GM18867 (cell line): ENCODE data around the gene LRRC15.

Source experiments
- ATAC-seq: cut with Tn5 transposase; IDR thresholded peaks from one replicate; pipeline ENCODE4 v1.9.1; 2021; ENCODE audit warnings: mild to moderate bottlenecking, moderate library complexity; ENCODE audit not compliant: unreplicated experiment

The LRRC15 gene

DNA sequence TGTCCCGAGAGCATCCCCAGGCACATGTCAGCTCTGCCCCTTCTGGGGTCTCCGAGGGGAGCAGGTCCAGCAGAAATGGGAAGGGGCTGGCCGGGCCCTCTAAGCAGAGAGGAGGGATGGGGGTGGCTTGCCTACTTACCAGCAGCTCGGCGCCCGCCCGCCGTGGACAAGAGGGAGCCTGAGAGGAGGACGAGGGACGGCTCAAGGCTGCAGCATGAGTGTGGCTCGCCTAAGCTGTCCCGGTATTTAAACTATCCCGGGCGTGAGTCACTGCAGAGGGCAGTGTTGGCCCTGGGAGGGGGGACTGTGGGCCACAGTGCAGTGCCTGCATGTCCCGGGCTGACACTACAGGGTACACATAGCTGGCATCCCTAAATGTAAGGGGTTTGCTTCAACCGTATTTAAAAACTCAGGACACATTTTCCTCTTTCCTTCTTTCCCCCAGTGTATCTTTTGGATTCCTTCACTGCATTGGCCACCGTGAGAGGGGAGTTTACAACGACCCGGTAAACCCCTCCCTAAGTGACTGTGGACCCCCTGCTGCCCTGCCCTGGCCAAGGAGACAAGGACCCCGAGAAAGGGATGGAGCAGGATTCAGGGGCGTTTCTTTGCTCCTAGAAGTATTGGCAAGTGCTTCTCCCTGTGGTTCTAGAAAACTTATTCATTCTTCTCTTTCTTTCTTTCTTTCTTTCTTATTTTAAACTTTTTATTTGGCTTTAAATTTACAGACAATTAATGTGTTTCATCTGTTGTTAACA, at the start of gene LRRC15:
TSS of gene LRRC15 (minus strand) at position 222 of the 758 bp plus-strand sequence. CDS start 8,700 bp downstream, outside the sequence.
- ATAC-seq: no peak

DNA sequence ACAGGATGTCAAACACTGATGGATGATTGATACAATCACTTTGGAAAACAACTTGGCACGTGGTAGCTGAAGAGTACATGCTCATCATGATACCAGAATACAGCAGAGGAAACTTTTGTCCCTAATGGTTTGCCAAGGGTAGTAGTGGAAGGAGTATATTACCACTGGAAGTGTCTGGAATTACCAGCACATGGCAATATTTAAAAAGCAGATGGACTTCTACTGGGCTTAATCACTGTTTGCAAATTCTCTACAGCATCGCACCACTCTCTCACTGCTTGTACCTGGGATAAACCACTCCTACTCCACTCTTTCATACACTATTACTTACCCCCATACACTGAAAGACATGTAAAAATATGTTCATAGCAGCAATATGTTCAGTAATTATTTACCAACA, 49.1 kb upstream of the LRRC15 start:
- no peak for ATAC-seq

DNA sequence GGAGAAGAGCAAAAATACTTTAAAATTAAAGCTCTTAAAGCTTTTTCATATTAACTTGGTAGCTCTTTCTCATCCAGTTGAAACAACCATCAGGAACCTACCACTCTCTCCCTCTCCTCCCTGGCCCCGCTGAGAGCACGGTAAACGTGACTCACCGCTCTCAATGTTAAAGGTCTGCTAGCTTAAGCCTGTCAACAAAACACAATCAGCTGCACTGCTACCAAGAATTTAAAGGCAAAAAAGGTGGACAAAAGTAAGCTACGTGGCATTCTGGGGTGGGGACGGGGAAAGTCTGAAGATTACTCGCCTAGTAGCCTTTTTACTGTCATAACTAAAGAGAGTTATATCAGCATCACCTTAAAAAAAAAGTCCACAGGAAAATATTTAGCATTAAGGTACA, 37.9 kb upstream of the LRRC15 start:
- ATAC-seq: no peak

DNA sequence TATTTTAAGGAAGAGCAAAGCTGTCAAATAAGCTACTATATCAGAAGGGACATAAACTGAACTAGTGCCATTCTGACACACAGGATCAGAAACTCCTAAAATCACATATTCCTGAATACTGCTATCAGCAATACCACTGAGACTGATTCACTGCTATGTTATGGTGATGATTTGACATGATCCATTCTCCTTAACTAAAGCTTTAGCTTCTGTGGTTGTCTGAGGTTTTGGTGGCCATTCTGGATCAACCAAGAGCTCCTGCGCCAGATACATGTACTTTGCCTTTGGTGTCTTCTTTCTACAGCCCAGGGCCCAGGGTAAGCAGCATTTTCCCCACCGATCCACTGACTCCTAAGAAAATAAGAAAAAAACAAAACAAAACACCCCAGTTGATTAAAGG, 36.2 kb upstream of the LRRC15 start:
- ATAC-seq: no peak

DNA sequence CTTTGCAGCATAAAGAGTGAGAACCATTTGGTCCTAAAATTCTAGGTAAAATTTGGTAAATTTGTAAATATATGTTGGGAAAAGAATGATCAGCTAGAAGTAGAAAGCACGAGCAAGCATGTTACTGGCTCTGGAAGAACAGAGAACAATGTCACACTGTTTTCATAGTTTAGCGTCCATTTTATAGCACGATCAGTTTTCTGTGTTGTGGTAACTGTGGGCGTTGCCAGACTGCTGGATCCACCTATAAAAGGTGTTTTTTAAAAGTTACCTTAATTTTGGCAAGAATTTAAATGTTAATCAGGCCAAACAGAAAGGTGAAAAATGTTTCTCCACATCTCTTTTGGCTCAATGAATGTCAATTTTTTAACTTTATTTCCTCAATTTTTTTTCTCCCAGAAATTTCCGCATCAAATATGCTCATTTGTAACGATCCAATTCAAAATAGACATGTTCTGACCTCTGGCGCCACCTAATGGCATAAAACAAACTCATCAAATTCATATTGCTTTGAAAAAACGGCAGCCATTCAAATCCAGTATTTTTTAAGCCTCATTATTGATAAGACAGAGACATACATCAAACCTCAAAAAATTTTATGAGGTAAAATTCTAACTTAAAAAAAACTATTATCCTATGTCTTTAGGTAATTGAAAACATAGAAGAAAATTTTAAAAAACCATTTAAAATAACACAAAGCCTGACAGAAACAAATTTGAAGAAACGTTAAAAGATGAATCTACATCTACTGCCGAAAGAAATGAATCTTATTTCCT, 35.0 kb upstream of the LRRC15 start:
- ATAC-seq: no peak

DNA sequence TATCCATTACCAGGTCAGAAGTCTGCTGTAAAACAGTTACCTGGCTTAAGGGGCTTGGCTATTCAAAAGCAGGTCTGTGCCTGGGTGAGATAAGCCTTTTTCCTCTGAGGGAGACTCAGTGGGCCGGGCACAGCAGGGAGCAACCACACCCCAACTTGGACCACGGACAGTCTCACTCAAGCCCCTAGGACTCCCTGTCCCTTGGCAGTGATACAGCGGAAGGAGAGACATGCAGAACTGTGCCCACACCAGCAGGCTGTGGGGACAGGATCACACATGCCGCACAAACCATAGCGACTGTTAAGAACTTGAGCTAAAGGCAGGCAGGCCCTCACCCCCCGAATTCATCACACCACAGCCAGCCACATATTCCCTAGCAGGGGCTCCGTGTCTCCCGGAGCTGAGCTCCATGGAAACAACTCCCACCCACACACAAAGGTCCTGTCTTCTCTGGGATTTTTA, 32.4 kb upstream of the LRRC15 start:
- ATAC-seq: no peak

DNA sequence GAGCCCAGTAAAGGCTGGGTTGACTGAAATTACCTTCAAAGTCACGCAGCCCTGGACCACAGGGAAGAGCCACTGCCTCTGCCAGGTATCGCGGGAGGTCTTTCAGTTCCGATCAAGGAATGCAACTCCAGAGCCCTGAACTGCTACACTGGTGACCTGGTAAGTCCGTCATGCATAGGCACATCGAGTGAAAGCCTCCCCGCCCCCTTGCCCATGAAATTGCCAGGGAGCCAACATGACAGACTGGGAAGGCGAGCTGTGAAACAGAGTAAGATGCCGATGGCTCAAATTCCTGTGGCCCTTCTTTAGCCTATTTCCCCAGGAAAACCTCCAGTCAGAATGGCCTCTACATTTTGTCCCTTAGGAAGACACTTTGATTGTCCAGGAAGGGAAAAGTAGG, 31.8 kb upstream of the LRRC15 start:
- ATAC-seq: no peak

DNA sequence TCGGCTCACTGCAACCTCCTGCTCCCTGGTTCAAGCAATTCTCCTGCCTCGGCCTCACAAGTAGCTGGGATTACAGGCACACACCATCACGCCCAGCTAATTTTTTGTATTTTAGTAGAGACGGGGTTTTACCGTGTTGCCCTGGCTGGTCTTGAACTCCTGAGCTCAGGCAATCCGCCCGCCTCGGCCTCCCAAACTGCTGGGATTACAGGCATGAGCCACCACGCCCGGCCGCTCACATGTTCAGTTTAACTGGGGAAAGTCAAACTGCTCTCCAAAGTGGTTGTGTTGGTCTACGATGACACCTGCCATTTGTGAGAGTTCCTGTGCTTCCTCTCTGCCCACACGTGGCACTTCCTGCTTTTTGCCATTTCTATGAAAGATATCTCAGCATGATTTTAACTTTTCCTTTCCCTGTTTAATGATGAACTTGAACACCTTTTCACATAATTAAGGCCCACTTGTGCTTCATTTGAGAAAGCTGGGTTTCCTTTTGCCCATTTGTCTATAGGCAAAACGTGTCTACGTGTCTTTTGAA, 30.4 kb upstream of the LRRC15 start:
- ATAC-seq: no peak

DNA sequence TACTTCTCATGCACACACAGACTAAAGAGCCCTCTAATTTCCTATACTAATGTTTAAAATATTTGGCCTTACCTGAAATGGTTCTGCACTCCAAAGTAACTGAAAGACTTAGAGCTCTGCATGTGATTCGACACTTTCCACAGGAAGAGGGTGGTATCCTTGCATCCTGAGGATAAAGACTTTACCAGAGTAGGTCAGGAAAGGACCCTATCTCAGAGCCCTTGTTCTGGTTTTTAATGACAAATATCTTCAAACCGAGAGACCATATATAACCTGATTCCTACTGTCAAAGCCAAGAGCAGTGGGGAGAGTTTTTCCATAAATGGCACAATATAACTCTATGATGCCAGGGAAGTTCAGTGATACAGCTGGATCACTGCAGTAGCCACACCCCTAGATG, 29.6 kb upstream of the LRRC15 start, which contains the start of gene GP5:
TSS of gene GP5 (minus strand) at position 101 of the 400 bp plus-strand sequence. CDS start 984 bp downstream, outside the sequence.
- ATAC-seq: no peak

DNA sequence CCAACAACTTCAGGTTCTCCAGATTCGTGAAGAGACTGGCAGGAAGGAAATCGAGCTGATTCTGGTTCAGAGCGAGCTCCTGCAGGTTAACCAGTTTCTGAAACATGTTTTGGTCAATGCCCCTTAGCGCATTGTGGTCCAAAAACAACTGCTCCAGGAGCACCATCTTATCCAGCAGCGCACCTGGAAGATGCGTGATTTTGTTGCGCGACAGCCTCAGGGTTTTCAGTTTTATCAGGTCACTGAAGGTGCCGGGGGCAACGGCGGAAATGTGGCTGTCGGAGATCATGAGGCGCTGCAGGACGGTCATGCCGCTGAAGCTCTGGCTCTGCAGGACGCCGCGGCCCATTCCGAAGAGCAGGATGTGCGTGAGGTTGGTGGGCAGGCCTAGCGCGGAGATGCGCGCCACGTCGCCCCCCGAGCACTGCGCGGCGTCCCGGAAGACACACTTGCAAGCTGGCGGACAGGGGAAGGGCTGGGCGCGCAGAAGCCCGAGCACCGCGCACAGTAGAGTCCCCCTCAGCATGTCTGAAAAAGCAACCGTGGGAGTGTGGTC, 28.3 kb upstream of the LRRC15 start:
- ATAC-seq: no peak

DNA sequence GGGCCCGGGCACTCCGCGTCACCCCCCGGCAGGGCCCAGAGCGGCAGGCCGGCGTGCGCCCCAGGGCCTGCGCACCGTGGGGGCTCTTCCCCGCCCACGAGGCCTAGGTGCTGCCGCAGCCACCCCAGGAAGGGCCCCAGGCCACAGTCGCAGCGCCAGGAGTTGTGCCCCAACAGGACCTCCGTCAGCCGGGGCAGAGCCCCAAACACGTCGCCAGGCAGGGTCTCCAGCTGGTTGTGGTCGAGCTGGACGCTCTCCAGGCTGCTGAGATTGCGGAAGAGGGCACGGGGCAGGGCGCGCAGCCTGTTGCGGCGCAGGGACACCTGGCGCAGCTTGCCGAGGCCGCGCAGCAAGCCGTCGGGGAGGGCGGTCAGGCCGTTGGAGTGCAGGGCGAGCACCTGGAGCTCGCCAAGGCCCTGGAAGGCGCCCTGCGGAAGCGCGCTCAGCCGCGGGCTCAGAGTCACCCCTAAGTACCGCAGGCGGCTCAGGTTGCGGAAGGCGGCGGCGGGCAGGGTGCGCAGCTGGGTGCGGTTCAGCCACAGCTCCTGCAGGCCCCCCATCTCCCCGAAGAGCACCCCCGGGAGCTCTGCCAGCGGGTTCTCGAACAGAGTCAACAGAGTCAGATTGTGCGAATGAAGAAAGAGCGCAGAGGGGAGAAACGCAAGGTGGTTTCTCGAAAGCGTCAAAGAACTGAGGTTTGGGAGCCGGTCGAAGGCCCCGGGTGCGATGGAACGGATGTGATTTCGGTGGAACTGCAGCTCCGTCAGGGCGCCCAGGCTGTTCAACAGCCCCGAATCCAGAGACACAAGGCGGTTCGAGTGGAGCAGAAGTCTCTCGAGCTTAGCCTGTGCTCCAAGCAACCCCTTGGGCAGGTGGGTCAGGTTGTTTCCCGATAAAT, 27.6 kb upstream of the LRRC15 start:
- no peak for ATAC-seq

DNA sequence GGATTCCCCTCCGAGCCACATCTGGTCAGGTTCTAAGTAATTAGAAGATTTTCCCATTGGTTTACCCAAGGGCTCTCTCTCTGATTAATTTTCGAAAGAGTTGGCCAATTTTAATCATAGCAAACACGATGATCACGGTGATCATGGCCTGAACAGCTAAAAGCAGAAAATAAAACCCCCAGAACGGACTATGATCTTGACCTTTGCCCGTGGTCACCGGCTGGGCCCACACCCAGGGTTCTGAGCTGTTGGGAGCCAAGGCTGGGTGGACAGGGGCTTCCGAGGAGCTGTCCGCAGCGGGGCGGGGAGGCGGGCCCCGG, 27.0 kb upstream of the LRRC15 start:
- ATAC-seq: no peak

DNA sequence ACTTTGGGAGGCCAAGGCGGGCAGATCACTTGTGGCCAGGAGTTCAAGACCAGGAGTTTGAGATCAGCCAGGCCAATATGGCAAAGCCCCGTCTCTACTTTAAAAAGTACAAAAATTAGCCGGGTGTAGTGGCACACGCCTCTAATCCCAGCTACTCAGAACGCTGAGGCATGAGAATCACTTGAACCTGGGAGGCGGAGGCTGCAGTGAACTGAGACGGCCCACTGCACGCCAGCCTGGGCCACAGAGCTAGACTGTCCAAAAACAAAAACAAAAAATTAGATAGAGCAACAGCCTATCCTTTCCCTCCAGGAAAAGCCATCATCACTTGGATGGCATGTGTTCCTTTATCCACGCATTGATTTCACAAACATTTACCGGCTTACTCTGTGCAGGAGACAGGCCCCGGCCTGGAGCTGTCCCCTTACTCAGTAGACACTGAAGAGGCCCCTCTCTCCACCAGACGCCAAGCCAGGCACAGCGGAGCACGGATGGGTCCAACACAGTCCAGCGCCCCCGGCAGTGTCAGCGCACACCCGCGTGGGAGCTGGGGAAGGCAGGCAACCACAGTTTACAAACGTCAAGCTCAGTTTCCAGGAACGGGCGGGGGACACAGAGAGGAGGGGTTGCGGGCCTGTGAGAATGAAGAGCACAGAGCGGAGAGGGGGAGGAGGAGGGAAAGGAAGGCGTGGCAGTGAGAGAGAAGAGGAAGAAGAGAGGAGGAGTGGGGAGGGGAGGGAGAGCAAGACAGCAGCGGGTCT, 26.4 kb upstream of the LRRC15 start:
- no peak for ATAC-seq

DNA sequence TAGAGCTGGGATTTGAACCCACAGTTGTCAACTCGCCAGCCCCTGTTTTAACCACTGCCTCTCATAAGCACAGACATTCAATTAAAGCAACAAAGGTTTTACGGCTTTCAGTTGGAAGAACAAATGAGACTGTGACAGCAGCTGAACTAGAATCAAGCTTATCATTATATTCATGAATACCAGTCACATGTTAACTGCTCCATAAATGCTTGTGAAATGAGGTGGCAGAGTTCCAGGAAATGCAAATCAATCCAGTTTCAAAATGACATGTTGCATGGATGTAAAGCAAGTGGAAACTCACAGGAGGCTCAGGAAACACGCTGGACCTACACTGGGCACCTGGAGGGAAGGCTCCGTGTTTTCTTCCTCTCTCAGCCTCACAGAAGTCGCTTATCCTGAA, 25.7 kb upstream of the LRRC15 start:
- ATAC-seq: no peak

DNA sequence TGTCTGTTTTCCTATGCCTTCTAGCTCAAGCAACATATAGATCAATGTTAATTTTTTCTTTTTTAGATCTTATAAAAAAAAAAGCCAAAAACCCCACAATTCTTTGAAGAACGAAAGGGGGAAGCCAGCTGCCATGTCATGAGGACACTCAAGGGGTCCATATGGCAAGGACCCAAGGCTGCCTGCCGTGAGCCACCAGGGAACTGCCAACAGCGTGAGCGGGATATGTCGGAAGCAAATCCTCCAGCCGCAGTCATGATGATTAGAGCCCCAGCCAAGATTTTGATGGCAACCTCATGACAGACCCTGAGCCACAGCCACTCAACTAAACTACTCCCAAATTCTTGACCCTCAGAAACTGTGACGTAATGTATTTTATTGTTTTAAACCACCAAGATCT, 23.0 kb upstream of the LRRC15 start:
- no peak for ATAC-seq

DNA sequence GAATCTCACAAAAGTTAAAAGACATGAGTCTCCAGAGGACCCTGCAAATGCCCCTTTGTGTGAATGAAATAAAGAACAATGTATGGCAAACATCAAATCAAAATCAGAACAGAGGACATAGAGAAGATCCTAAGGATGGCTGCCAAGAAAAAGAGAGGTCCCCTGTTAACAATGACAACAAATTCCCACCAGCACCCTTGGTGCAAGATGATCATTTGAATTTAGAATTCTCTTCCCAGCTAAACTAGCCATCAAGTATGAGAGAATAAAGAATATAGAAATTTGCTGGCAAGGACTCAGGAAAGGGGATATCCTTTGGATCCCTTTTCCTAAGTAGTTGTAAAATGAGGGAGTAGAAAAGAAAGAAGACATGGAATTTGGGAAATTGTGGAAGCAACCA, 21.3 kb upstream of the LRRC15 start:
- ATAC-seq: no peak

DNA sequence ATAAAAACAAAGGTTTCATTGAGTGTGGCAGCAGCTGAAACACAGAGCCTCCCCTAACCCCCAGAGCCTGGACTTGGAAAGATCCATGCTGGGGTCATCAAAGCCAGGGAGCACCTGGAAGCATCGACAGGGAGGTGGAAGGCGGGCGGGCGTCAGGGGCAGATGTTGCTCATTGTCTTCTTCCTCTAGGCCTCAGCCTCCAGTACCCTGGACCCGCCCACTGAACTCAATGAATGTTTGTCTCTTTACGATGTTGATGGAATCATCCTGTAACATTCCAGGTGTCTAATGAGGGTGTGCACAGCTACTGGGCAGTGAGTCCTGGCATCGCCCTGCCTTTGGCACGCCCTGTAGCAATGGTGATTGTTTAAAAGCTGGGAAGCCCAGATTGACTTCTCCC, 19.7 kb upstream of the LRRC15 start:
- ATAC-seq: no peak

DNA sequence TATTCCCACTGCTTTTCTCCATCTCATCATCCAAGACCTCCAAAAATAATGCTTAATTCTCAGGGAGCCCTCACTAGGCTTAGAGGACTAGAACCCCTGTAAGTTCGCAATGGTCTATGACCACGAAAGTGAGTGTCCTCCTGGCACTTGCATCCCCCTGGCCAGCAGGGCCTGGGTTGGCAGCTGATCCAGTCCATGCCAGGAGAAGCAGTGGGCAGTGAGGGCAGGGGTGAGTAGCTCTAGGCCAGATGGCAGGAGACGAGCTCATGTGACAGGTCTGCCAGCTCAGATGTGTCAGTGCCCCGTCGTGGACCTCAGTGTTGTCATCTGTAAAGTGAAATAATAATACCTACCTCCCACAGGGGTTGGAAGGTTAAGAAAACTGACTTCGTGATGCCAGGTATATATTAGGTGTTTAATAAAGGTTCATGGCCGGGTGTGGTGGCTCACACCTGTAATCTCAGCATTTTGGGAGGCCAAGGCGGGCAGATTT, 18.4 kb upstream of the LRRC15 start:
- no peak for ATAC-seq

DNA sequence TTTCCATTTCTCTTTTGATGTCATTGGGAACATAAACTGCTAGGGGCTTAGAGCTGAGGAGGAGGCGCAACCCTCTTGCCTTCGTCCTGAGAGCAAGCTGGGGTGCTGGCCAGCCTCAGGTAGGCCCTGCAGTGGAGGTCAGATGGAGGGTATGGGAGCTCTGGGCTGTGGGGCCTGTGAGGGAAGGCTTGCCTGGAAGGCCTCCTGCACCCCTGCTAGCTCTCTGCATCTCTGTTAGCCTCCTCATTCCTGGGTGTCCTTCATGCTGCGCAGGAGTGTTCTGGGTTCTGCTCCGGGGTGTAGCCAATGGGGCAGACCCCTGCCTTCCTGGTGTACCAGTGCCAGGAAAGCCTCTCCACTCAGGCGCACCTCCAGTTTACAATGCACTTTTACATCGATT, 17.7 kb upstream of the LRRC15 start:
- ATAC-seq: no peak

DNA sequence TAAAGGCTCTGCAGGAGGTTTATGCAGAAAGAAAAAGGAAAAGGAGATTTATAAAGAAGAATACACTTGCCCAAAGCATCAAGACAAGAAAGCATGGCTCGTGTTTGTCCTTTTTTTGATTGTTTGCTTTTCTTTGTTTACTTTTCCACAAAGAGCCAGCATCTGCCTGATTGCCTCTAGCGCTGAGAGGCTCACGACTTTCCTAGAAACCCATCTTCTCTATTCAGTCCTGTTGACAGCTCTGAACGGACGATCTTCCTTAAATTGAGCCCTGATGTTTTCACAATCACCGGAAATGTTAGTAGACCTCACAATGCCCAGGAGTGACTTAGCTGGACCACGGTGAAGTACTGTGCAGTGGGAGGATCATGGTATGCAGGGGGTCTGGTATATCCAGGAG, 17.1 kb upstream of the LRRC15 start:
- ATAC-seq: no peak
